ENCODE results near the gene LGALS7B. TPM values are rescaled to one million over a fixed set of nuclear protein-coding genes. Genes with fewer than 3 reads are reported as not detected.
"Not testable (repeated sequence)": the region's sequence is repeated elsewhere in the genome, so short reads cannot be mapped to it uniquely, and the experiment has no call there.

Gene LGALS7B
- total RNA-seq, 1 donor from 2014 or later, result not detected

- no peak for DNase-seq (ENCODE audit: low read depth)
Observed at GRCh38 chr19:38793671-38794070, 4.7 kb downstream of the LGALS7B start.

- DNase-seq (ENCODE audit: low read depth), result no peak
Observed at GRCh38 chr19:38795549-38795948, 6.5 kb downstream of the LGALS7B start.

- no peak for DNase-seq (ENCODE audit: low read depth)
Observed at GRCh38 chr19:38796154-38796553, 7.2 kb downstream of the LGALS7B start.

GRCh38 chr19:38797781-38798180 is 8.8 kb downstream of the LGALS7B start:
- DNase-seq (ENCODE audit: low read depth), result not testable (repeated sequence)

GRCh38 chr19:38799104-38799503 is 10.1 kb downstream of the LGALS7B start:
- DNase-seq (ENCODE audit: low read depth), result no peak

- DNase-seq (ENCODE audit: low read depth), result no peak
Observed at GRCh38 chr19:38800577-38801347, 11.8 kb downstream of the LGALS7B start.

GRCh38 chr19:38801359-38802095 is 12.5 kb downstream of the LGALS7B start:
- peak; percentile 78 for DNase-seq (ENCODE audit: low read depth)

GRCh38 chr19:38803543-38803942 is 14.5 kb downstream of the LGALS7B start:
- no peak for DNase-seq (ENCODE audit: low read depth)

- no peak for DNase-seq (ENCODE audit: low read depth)
Observed at GRCh38 chr19:38805180-38805579, 16.2 kb downstream of the LGALS7B start.

GRCh38 chr19:38806371-38806770 is 17.4 kb downstream of the LGALS7B start:
- no peak for DNase-seq (ENCODE audit: low read depth)

- not testable (repeated sequence) for DNase-seq (ENCODE audit: low read depth)
Observed at GRCh38 chr19:38807374-38808098, 18.5 kb downstream of the LGALS7B start.

GRCh38 chr19:38808741-38809140 is 19.7 kb downstream of the LGALS7B start:
- DNase-seq (ENCODE audit: low read depth), result no peak

- no peak for DNase-seq (ENCODE audit: low read depth)
Observed at GRCh38 chr19:38809592-38810252, 20.7 kb downstream of the LGALS7B start.

GRCh38 chr19:38812009-38812840 is 23.2 kb downstream of the LGALS7B start:
- no peak for DNase-seq (ENCODE audit: low read depth)

- no peak for DNase-seq (ENCODE audit: low read depth)
Observed at GRCh38 chr19:38812841-38813320, 23.9 kb downstream of the LGALS7B start, which contains the start of gene LGALS4. LGALS4 (minus strand) TSS chr19:38812945; CDS start chr19:38812886, 59 bp downstream.

- DNase-seq (ENCODE audit: low read depth), result no peak
Observed at GRCh38 chr19:38813323-38813722, 24.3 kb downstream of the LGALS7B start.

- DNase-seq (ENCODE audit: low read depth), result not testable (repeated sequence)
Observed at GRCh38 chr19:38813932-38814331, 24.9 kb downstream of the LGALS7B start.

GRCh38 chr19:38815059-38816001 is 26.3 kb downstream of the LGALS7B start:
- DNase-seq (ENCODE audit: low read depth), result no peak
